IPS DF 19.7 (cell line): Measurements from ENCODE around the gene DNAJB13.

Experiments used
- DNase-seq: peaks from one replicate; pipeline ENCODE4 v3.0.0-alpha.2; 2013; ENCODE audit warnings: low read depth, low spot score

The DNAJB13 gene

GRCh38 chr11:73951797-73952196 lies 971 bp downstream of the DNAJB13 start:
- DNase-seq = no peak

- no peak for DNase-seq
These were observed 6.2 kb downstream of the DNAJB13 start for GRCh38 chr11:73956876-73957653.

- no peak for DNase-seq
These were observed 7.0 kb downstream of the DNAJB13 start for GRCh38 chr11:73957654-73958361.

GRCh38 chr11:73958521-73959141 lies 7.8 kb downstream of the DNAJB13 start:
- no peak for DNase-seq

- DNase-seq = no peak
These were observed 10.5 kb downstream of the DNAJB13 start for GRCh38 chr11:73961321-73961720.

- DNase-seq = no peak
These were observed 11.4 kb downstream of the DNAJB13 start for GRCh38 chr11:73962101-73962705.

GRCh38 chr11:73963861-73964260 lies 13.0 kb downstream of the DNAJB13 start:
- DNase-seq = no peak

GRCh38 chr11:73965076-73965763 lies 14.4 kb downstream of the DNAJB13 start:
- DNase-seq = no peak

- no peak for DNase-seq
These were observed 14.9 kb downstream of the DNAJB13 start for GRCh38 chr11:73965764-73966121.

GRCh38 chr11:73968356-73968966 lies 17.6 kb downstream of the DNAJB13 start:
- no peak for DNase-seq

- DNase-seq = no peak
These were observed 18.3 kb downstream of the DNAJB13 start for GRCh38 chr11:73969091-73969490.

- no peak for DNase-seq
These were observed 19.4 kb downstream of the DNAJB13 start for GRCh38 chr11:73969991-73970800.

GRCh38 chr11:73971175-73971719 lies 20.4 kb downstream of the DNAJB13 start:
- DNase-seq = no peak

- DNase-seq = no peak
These were observed 21.4 kb downstream of the DNAJB13 start for GRCh38 chr11:73972187-73972586.

GRCh38 chr11:73972620-73973449 lies 22.0 kb downstream of the DNAJB13 start:
- DNase-seq = no peak

GRCh38 chr11:73974604-73975478 lies 24.0 kb downstream of the DNAJB13 start:
- DNase-seq = no peak

GRCh38 chr11:73975479-73975757 lies 24.6 kb downstream of the DNAJB13 start:
- no peak for DNase-seq

- DNase-seq = no peak
These were observed 25.8 kb downstream of the DNAJB13 start for GRCh38 chr11:73976451-73977151.
